GM20431 (cell line): ENCODE measurements around the gene PDZK1IP1.

Source experiments
- in situ Hi-C: fragments of 300-500 bp; cut with MseI, MboI; formaldehyde crosslinking; loops from one replicate; pipeline ENCODE4 v1.15.0; 2020; ENCODE audit warnings: low sequenced_read_pairs; ENCODE audit not compliant: unreplicated experiment

Gene PDZK1IP1, protein sequence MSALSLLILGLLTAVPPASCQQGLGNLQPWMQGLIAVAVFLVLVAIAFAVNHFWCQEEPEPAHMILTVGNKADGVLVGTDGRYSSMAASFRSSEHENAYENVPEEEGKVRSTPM

DNA sequence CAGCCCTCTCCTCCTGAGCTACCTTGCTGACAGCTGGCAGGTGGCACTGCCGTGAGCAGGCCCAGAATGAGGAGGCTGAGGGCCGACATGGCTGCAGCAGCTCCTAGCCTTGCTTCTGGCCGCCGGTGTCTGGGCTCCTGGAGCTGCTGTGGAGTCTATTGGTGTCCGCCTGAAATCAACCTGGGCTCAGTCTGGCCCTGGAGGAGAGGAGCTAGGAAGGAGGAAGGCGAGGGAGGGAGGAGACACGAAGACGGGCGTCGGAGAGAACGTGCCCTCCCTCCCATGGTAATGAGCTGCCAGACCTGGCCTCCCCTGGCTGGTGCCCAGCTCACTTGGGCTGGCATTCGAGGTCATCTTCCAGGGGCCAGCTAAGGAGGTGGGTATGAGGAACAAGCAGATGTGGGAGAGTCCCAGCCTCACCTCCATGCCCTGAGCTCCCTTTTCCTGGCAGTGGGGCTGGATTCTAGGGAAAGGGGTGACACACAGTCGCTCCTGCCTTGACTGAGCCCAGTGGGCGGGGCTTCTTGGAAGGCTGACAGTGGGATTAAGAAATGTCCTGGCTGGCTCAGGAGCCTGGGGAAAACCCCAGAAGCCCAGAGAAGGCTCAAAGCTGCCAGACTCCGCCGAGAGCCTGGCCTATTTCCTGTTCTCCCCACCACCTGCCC, at the start of gene PDZK1IP1:
Gene PDZK1IP1, minus strand, starts transcription at position 193 of the 665 bp plus-strand sequence. Its CDS starts 104 bp downstream, at position 89.
- in situ Hi-C loops: loop anchor here (25.0 kb wide), 1 partner anchor 522 kb away; no protein-coding TSS in a partner anchor

DNA sequence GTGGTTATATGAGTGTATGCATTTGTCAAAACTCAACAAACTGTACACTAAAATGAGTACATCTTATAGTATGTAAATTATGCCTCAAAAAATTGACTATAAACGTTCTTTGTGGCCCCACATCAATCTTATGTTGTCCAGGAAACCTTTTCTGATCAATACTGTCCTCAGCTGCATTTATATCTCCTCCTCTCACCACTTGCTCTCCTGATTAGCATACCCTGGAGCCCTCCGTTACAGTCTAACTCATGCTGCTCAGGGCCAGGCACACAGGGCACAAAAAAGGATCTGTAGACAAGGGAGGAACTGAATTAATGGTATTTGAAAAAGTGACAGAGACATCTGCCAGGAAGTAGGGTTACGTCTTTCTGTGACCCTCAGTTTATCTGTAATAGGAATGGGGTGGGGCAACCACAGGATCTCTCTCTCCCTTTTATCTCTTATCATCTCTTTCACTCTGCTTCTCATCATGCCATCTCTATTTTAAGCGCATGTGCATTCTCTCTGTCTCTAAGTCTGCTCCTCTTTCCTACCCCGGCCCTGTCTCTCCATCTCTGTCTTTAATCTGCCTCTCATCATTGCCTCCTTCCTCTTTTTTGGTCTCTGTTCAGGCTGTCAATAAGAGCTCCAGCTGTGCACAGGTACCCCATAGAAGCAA, 49.2 kb upstream of the PDZK1IP1 start:
- in situ Hi-C loops: no loop called here

DNA sequence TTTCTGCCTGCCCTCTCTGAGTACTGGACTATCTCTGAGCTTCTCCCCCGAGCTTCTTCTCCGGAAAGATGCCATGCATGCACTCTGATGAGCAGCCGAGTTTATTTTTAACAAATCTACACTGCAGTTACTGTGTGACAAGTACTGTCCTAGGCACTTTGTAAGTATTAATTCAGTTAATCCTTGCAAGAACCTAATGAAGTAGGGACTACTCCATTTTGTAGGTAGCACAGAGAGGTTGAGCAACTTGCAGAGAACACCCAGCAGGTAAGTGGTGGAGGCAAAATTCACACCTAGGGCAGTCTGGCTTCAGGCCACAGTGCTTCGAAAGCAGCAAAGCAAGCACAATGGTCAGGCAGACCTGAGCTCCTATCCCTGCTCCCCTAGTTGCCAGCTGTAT, 46.0 kb upstream of the PDZK1IP1 start:
- in situ Hi-C loops: no loop called here

DNA sequence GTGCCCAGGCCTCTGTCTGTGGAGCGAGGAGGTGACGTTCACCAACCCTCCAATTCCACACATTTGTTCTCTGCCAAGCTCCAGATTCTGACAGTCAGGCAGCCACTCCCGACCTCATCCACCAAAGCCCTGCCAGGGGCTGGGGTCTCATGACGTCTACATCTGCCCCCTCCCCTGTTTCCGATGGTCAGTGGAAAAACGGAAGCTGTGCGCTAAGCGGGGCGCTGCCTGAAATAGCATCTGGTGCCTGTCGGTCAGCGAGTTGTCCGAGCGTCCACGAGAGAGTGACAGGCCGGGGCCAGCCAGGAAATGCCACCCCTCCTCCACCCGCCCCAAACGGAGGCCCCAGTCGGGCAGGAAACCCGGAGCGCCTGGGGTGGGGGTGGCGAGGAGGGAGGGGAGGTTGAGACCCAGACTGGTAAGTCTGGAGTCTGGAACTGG, 45.4 kb upstream of the PDZK1IP1 start:
- in situ Hi-C loops: no loop called here

DNA sequence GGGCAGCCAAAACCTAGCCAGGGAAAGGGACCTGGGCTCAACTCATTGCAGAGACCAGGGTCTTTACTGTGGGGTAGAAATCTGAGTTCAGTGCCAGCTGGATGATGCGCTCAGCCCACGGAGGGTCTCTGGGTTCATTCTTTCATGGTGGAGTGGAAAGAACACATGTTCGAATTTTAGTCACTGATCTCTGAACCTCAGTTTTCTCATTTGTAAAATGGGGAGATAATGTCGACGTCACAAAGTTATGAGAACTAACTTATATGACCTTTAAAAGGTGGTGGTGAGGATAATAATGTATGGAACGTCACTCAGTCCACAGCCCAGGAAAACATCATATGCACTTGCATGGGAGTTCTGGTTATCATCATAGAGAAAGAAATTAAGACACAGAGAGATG, 43.4 kb upstream of the PDZK1IP1 start:
- in situ Hi-C loops: no loop called here

DNA sequence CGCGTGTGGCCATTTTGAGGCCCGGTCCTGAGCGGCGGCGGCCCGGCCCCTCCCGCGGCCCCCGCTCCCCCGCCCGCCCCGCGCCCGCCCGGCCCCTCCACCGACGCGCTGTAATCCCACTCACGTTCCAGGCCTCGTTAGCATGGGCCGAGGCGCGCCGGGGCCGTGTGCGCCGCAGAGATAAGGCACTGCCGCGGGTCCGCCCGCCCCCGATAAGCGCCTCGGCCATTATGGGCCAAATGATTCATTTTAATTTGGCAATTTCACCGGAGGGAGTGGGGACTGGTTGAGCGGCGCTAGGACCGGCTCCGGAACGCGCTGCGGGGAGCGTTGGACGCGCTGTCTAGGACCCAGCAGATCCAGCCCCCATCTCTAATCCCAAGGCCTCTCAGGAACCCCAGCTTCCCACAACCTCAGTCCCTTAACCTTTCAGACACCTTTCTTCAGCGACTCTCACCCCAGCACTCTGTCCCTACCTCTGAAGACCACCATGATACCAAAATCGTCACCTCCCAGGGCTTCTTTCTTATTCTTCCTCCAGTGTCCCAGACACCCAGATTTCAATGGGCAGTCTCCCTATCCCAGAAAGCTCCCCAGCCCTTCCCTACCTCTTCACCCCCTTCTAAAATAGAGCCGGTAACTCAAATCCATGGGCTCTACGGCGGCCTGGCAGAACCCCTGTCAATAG, 42.5 kb upstream of the PDZK1IP1 start, which contains the start of gene TAL1:
Gene TAL1, minus strand, starts transcription at position 39 of the 688 bp plus-strand sequence. CDS start 6,337 bp downstream, outside the sequence.
- in situ Hi-C loops: no loop called here

DNA sequence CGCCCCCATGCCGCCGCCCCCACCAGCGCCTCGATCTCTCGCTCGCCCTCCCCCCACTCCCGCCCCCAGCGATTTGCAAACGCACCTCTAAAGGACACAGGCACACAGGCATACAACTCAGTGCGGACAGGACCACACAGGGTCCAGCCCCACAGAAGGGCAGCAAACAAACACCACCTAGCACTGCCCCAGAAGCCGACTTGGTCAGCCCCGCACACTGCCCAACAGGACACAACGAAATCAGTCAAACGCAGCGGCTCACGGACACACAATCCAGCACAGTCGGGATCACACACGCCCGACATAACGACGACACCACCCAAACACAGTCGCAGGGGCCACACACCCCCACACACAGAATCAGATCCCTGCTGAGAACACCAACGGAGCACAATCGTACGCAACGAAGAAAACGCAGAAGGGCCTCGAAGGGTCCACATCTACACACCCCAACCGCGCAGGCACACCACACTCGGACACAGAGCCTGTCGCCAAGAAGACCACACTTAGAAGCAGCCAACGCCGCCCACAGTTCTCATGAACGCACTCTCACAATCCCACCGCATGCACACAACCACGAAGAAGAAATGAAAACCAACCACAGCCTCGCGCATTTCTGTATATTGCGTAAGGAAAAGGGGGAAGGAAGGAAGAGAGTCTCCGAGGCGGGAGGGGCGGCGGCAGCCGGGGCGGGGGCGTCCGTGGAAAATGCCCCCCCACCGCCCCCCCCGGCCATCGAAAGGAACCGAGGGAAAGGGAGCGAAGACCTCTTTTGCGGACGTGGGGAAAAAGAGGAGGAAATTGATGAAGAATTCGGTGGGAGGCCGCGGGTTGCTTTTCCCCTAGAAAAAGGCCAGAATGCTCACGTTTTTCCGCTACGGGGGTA, 41.7 kb upstream of the PDZK1IP1 start:
- in situ Hi-C loops: no loop called here

DNA sequence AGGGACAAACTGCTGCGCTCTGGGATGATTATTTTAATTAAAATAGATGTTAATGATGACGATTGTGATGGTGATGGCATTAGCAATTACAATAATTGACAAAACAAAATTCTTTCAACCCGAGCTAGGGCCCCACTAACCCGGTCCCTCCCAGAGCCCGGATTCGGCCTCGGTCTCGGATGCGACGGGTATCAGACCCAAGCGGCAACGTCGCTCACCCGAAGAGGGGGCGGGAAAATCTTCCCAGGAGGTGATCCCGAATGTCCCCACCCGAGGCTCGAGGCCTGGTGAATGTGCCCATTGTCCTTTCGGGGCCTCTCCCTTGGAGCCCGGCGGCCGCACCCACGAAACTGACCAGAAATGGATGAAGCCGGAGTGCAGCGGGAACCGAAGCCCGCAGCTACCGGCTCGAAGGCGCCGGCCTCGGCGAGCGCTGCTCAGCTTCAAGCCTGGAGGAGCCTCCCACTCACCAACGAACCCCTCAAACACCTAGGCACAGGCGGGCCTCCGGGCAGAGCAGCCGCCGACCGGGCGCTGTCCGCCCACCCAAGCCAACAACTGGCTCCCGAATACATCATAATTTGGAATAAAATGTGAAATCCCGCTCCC, 41.0 kb upstream of the PDZK1IP1 start:
- in situ Hi-C loops: no loop called here

DNA sequence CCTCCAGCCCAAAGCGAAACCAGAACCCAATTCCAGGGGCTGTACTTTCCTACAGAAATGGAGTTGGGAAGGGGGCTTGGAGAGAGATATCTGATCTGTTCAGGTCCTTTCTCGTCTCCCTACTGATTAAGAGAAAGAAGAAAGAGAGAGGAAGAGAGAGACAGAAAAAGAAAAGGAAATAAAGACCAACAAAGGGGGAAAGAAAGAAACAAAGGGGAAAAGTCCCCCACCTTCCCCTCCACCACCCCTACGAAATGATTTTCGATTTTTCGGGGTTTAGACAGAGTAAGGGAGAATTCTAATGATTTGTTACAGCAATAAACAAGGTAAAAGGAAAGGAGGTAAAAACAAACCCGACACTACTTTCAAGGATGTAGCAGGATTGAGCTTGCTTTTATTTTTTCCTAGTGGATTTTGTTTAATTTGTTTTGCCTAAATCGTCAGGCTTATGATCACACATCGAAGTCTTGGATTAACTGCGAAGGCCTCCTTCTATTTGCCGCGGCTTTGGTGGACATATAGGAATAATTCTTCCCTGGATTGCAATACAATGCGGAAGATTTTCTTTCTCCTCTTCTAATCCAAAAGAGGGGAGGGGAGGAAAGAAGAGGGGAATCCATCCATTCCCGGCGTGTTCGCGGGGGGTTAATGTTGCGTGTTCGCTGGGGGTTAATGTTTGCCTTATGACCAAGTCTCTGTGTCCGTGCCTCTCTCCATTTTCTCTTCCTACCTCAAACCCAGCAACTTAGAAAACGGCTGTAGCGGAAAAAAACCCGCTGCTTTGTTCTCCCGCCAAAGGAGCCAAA, 40.3 kb upstream of the PDZK1IP1 start:
- in situ Hi-C loops: no loop called here

DNA sequence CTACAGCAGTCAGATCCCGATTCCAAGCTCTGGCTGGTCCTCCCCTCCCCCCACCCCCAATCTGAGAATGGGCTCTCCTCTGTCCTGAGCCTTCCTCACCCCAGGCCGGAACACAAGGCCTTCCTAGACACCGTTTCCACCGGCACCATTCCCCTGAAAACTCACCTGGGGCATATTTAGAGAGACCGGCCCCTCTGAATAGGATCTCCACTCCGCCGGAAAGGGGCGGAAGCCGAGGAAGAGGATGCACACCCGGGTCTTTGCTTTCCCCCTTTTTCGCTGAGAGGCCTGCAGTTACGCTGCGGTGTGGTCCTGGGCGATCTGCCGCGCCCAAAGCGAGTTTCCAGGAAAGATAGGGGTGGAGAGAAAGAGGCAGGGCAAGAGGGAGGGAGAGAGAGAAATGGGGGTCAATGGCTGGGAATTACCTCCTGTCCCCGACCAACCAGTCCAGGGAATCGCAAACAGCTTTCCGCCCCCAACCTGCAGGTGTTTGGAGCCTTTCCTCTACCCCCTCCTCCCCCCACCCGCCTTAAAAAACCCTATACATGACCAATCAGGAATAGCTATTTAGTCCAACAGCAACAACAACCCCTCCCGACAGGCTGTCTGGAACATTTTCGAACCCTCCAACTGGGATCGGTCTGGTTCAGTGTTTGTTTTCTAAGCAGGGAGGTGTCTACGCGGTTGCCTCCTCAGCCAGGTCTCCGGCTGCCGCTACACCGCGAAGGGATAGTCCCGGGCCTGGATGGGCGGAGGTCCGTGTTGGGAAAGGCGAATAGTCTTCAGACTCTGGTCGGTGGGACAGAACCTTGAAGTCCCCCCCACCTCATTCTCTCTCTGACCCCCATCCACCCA, 39.4 kb upstream of the PDZK1IP1 start:
- in situ Hi-C loops: no loop called here

DNA sequence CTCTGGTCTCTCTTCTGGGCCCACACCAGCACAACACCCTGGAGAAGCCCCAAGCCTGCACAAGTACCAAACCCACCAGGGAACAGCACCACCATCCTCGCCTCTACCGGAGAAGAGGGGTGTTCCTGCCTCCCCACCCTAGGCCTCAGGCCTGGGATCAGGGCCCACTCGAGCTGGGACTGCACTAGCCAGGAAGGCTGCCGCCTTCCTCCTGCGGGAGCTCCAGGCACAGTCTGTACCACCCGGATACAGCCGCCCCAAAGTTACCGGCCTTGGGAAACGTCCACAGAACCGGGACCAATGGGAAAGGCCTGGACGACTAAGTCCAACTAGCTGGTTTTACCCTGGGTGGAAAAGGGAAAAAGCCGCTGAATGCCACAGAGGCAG, 38.8 kb upstream of the PDZK1IP1 start:
- in situ Hi-C loops: no loop called here

DNA sequence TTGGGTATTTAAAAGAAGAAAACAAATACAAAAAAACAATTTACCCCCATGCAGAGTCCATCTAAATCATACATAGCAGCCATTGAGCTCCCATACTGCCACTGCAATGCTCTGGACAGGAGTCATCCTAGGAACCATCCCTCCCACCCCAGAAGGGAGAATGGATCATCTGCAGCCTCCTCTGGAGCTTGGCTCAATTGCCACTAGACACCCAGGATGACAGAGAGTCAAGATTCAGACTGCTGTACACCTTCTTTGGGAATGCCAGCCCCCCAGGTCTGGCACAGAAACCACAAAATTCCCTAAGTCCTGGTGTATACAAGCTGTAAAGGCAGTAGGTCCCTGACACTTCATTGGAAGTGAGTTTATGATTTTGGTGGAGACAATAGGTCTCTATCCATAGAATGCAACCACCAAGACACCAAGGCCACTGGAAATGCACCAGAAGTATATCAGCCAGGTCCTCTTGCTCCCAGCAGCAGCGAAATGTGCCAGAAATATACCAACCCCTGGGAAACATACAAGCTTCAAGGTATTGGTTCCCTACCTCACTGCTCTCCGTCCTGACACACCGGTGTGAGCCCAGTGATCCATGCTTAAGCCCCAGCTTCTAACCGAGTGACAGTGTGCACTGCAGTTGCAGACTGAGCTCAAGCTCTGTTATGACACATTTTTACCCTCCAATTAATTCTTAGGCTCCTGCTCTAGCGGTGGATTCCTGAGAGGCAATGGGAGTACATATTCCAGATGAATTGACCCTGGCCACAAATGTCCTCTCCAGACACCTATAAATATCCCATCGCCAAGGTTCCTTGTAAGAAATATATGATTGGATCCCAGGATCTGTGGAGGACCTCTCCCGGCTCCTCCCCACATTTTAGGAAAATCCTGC, 37.8 kb upstream of the PDZK1IP1 start:
- in situ Hi-C loops: no loop called here

DNA sequence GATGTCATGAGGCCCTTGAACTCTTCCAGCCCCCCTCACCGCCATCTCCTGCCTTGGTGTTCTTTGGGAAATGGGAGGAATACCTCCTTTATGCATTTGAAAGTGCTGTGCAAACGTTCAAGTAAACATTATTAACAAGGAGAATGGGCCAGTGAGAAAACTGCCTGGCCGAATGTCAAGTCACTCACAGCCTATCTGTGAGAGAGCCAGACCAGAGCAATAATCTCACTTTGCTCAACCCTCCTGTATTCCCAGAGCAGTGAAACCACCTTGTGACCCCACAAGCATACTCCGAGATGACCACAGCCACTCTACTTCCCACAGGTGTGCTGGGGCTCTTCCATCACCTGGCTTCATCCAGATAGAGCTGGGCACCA, 37.0 kb upstream of the PDZK1IP1 start:
- in situ Hi-C loops: no loop called here

DNA sequence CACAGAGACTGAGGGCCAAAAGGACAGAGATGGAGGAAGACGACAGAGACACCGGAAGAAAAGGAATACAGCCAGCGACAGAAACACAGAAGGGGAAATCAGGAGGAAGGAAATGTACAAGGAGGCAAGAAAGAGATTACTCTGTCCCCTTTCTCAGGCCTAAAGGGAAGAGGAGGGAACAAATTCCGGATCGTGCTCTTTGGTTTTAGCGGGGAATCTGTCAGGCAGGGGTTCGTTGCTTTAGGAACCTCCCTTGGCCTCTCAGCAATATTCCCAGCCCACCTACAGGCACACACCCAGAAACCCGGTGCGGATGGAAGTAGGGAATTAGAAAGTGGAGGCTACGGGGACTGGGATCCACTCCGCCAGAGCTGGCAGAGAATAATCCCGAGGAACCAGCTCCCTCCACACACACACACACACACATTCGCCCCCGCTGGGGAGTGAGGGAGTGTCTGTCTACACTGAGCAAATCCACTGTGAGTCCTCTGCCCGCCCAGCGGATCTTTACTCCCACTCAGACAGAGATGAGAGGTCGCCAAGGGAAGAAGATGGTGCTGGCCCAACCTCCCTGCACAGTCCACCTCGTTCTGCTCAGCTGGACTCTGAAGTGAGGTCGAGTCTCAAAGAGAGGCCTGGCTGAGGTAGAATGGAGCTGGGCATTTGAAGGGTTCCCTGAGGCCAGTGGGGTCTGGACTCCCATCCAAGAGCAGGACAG, 36.4 kb upstream of the PDZK1IP1 start:
- in situ Hi-C loops: no loop called here

DNA sequence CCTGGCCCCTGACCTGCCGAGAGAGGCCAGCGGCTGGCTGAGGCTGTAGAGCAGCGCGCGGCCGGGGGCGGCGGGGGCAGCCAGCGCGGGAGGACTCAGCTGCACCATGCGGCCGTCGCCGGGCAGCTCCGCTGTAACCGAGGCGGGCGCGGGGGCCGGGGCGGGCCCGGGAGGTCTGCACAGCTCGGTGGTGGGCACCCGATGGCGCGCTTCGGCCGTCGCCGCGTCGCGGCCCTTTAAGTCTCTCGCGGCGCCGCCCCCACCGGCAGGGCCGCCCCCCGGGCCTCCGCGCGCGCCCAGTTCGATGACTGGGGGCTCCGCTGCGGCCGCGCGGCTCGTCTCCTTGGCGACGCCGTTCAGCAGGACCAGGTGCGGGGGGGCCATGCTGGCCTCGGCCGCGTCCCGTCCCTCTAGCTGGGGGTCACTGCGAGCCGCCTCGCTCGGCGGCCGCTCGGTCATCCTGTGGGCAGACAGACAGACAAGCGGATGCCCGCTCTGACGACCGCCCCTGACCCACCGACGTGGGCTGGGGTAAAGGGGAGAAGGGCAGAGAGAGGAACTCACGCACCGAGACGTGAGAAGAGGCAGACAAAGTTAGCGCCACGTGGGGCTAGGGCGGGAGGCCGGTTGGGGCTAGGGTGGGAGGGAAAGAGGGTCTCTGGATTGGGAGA, 35.7 kb upstream of the PDZK1IP1 start:
- in situ Hi-C loops: no loop called here
